Retinal pigment epithelial cell (primary cell): Measurements from ENCODE around the gene PCSK4.

Experiments used
- DNase-seq: peaks from one replicate; pipeline ENCODE4 v3.0.0-alpha.2; 2010; ENCODE audit warnings: low read depth
- H3K4me3 ChIP-seq: 2 replicates; pipeline ENCODE4 v1.5.1; 2011; ENCODE audit warnings: mild to moderate bottlenecking, low read length, control low read depth, moderate library complexity
- TF ChIP-seq, protein P1 (sequence below): conservative IDR thresholded peaks from 2 replicates; pipeline ENCODE4 v1.5.1; 2011; ENCODE audit warnings: low read depth, low read length, control low read depth, inconsistent platforms

Gene PCSK4

DNA sequence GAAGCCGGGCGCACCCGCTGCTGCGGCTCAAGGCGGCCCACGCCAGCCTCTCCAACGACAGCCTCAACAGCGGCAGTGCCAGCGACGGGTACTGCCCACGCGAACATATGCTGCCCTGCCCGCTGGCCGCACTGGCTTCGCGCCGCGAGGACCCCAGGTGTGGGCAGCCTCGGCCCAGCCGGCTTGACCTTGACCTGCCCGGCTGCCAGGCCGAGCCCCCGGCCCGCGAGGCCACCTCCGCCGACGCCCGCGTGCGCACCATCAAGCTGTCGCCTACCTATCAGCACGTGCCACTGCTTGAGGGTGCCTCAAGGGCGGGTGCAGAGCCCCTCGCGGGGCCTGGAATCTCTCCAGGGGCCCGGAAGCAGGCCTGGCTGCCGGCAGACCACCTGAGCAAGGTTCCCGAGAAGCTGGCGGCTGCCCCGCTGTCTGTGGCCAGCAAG lies 24.1 kb downstream of the PCSK4 start:
- H3K4me3 ChIP-seq = no peak overlapping the region
- no peak for DNase-seq
- TF ChIP-seq, protein P1, sequence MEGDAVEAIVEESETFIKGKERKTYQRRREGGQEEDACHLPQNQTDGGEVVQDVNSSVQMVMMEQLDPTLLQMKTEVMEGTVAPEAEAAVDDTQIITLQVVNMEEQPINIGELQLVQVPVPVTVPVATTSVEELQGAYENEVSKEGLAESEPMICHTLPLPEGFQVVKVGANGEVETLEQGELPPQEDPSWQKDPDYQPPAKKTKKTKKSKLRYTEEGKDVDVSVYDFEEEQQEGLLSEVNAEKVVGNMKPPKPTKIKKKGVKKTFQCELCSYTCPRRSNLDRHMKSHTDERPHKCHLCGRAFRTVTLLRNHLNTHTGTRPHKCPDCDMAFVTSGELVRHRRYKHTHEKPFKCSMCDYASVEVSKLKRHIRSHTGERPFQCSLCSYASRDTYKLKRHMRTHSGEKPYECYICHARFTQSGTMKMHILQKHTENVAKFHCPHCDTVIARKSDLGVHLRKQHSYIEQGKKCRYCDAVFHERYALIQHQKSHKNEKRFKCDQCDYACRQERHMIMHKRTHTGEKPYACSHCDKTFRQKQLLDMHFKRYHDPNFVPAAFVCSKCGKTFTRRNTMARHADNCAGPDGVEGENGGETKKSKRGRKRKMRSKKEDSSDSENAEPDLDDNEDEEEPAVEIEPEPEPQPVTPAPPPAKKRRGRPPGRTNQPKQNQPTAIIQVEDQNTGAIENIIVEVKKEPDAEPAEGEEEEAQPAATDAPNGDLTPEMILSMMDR = no peak

- H3K4me3 ChIP-seq = no peak overlapping the region
- TF ChIP-seq, protein P1 = peak; percentile 36
These were observed 24.7 kb downstream of the PCSK4 start for GRCh38 chr19:1465191-1466016.

GRCh38 chr19:1461862-1462261 lies 28.3 kb downstream of the PCSK4 start:
- no peak overlapping the region for H3K4me3 ChIP-seq
- TF ChIP-seq, protein P1 = no peak

More at GRCh38 chr19:1465191-1466016, 24.7 kb downstream of the PCSK4 start:
- DNase-seq = no peak

DNA sequence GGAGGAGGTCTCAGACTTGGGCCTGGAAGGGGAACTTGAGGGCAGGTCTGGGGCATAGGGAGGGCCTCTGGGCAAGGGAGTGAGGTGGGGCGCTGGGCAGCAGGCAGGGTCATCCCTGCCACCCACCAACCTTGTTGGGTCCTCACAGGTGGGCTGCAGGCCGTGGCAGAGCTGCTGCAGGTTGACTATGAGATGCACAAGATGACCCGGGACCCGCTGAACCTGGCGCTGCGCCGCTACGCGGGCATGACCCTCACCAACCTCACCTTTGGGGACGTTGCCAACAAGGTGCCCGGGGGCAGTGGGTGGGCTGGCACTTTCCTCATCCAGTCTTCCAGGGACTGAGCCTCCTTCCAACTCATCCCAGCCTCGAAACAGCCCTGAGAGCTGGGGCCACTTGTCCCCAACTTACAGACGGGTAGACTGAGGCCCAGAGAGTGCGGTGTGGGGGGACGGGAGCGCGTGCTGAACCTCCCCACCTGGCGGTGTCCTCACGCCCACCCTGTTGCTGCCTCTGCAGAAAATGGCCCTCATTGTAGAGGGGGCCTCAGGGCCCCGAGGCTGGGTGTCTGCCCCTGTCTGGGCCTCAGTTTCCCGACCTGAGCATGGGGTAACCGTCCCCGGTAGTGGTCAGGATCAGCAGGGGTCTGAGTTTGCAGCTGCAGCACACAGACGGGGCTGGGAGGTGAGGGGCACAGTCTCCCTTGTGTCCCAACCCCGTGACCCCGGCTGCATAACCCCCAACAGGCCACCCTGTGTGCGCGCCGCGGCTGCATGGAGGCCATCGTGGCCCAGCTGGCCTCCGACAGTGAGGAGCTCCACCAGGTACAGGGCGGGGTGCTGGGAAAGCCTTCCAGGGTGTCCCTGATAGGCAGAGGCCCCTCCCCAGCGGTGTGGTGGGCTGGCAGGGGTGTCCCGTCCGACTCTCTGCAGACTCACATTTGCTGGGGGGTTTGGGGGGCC lies 29.8 kb downstream of the PCSK4 start:
- DNase-seq = no peak
- H3K4me3 ChIP-seq = no peak overlapping the region
- TF ChIP-seq, protein P1 = no peak

More at GRCh38 chr19:1461862-1462261, 28.3 kb downstream of the PCSK4 start:
- DNase-seq = no peak

- DNase-seq = no peak
- H3K4me3 ChIP-seq = no peak overlapping the region
- TF ChIP-seq, protein P1 = no peak
These were observed 30.7 kb downstream of the PCSK4 start for GRCh38 chr19:1459479-1459878.

- TF ChIP-seq, protein P1 = no peak
- H3K4me3 ChIP-seq = no peak overlapping the region
- no peak for DNase-seq
These were observed 32.3 kb downstream of the PCSK4 start for GRCh38 chr19:1457892-1458291.
